HG03469 (cell line): Measurements from ENCODE around the gene CCDC13.
"Not testable (repeated sequence)": the region's sequence is repeated elsewhere in the genome, so short reads cannot be mapped to it uniquely, and the experiment has no call there.

ENCODE experiments used
- ATAC-seq: cut with Tn5 transposase; IDR thresholded peaks from one replicate; pipeline ENCODE4 v1.9.1; 2021; ENCODE audit warnings: mild to moderate bottlenecking, moderate library complexity, moderate number of reproducible peaks; ENCODE audit not compliant: unreplicated experiment

CCDC13 gene, protein sequence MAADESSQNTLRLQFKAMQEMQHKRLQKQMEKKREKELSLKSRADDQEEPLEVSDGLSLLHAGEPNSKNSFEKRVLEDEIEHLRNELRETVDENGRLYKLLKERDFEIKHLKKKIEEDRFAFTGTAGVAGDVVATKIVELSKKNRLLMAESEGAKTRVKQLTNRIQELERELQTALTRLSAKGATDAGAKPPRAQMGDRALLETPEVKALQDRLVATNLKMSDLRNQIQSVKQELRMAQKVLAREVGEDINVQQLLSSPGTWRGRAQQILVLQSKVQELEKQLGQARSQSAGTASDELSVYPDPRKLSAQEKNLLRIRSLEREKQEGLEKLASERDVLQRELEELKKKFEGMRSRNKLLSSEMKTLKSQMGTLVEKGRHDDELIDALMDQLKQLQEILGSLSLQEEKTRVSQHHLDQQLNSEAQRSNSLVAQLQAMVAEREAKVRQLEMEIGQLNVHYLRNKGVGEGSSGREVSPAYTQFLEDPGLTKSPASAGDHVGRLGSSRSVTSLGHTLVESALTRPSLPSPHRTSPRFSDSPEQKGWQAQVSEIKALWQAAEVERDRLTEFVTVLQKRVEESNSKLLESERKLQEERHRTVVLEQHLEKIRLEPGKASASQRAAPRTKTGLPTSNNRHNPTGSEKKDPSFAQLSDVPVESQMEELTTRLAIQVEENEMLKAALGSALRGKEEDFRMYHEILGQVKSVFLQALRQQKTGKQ

GRCh38 chr3:42772670-42773408 lies at the start of gene CCDC13:
Gene CCDC13, minus strand, starts transcription at chr3:42773253. Its CDS starts 14,908 bp downstream, at chr3:42758345.
- ATAC-seq: peak; percentile 94

DNA sequence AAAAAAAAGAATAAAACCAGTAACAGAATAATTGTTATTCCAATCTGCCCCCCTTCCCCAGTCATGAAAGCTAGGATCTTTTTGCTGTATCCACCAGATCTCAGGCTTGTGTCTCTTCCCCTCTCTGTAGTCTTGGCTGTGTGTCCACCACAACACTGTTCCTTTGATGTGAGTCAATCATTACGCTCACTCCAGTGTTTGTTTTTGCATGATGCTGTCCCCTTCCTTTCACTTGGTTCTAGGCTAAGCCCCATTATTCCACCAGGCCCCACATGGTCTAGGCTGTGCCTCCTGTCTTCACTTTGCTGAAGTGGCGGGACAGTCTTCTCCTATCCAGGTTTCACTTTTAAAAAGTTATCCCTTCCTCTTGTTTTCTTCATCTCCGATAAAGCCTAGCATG lies 49.8 kb upstream of the CCDC13 start:
- no peak for ATAC-seq

GRCh38 chr3:42820746-42821051 lies 47.6 kb upstream of the CCDC13 start:
- no peak for ATAC-seq

- no peak for ATAC-seq
Measured at GRCh38 chr3:42819351-42819965, 46.4 kb upstream of the CCDC13 start.

DNA sequence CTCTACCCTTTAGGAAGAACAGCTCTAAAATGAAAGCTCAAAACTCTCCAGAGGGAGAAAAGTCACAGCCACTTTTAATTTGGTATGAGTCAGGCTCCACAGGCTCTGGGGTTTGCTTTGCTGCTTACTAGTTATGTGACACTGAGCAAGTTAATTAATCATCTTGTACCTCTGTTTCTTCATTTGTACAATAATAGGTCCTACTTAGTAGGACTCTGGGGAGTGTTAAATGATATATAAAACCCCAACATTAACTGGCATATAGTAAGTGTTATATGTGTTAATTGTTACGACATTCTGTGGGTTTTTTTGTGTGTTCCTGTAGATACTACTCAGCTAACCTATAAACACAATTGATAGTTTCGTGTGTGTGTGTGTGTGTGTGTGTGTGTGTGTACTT lies 42.8 kb upstream of the CCDC13 start:
- ATAC-seq: no peak

DNA sequence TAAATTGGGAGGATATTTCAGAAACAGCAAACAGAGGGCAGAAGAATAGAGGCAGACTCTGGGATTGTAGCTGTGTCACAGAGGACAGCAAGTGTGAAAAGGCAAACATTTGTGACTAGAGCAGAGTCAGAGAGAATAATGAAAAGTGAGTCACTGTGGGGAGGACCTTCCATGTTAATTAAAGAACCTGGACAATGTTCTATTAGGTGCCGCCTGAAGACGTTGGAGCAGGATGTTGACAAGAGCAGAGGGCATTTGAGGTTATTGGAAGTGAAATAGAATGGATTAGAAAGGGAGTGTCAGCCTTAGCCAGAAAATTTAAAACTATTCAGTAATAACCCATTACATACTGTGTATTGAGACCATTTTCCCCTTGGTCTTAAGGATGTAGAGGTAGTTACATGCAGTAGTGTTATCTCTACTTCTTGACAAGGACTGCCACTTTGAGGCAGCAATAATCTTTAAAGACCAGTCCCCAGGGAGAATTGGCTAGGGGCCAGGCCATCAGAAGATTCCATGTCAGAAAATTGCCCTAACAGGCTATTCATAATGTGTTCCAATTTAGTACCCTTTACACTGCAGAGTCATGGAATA lies 42.0 kb upstream of the CCDC13 start:
- ATAC-seq: no peak

DNA sequence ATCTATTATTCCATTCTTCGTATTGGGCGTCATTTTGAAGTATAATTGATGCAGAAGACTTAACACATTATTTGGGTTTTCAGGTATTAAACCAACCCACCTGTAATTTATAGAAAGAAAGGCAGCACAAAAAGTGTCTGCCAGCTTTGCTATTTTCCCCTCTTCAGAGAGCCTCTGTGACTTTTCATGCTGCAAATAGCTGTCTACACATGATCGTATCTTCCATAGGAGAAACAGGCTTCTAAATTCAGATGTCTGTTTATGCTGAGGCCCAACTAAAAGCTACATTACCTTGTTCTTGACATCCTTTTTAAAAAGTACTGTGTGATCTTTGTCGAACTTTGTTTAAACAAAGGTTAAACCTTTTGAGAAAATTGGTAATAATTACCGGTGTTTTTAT lies 41.2 kb upstream of the CCDC13 start:
- no peak for ATAC-seq

GRCh38 chr3:42811118-42811883 lies 38.2 kb upstream of the CCDC13 start:
- not testable (repeated sequence) for ATAC-seq

DNA sequence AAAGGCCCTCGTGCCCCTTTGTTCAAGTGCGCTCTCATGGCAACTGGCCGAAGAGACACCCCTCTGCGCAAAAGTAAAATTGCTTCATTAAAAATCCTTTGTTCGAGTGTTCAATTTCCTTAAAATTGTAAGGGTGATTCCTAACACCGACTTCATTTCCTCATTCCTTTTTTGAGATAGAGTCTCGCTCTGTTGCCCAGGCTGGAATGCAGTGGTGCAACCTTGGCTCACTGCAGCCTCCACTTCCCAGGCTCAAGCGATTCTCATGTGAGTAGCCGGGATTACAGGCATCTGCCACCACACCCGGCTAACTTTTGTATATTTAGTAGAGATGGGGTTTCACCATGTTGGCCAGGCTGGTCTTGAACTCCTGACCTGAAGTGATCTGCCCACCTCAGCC lies 37.7 kb upstream of the CCDC13 start:
- not testable (repeated sequence) for ATAC-seq

DNA sequence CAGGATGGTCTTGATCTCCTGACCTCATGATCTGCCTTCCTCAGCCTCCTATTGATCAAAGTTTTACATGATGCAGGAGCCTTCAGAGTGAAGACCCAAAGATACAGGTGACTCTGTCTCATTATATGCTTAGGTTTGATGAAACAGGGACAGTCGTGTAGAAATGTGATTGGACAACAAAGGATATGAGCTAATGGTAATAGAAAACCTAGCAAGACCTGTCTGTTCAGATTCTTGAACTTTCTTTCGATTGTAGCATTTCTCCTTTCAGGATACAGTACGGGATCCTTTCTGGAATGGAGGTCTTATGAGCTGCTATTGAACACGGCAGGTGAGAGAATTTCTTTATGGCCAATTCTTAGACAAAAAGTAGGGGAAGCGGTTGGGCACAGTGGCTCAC lies 36.1 kb upstream of the CCDC13 start, which contains the start of gene ACKR2:
Gene ACKR2 (plus strand): TSS at position 244 of the 400 bp plus-strand sequence. CDS start 55,058 bp downstream, outside the sequence.
- no peak for ATAC-seq

GRCh38 chr3:42807929-42808328 lies 34.9 kb upstream of the CCDC13 start:
- ATAC-seq: no peak

DNA sequence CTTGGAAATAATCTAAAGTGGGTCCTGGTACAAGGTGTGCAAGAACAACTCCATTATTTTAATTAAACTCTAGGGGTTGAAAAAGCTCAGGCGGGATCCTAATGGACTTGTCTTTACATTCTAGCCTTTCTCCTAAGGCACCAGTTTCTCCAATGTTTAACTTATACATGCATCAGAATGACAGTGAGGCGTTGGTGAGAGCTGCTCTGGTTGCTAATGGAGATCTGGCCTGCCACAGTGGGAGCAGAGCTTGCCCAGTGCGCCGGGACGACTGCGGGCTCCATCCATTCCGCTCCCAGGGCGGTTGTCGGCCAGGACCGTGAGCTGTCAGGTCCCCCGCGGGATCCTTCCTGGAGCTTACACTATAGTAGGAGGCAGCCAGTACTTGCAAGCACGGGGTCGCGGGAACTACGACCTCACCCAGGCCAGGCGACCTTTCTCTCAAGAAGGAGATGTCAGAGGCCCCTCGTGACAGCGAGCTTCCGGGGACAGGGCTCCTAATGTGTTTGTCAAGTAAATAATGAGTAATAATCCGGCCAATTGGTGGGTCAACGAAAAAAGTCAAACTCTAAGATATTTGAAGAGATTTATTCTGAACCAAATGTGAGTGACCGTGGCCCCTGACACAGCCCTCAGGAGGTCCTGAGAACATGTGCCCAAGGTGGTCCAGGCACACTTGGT lies 32.2 kb upstream of the CCDC13 start:
- no peak for ATAC-seq

DNA sequence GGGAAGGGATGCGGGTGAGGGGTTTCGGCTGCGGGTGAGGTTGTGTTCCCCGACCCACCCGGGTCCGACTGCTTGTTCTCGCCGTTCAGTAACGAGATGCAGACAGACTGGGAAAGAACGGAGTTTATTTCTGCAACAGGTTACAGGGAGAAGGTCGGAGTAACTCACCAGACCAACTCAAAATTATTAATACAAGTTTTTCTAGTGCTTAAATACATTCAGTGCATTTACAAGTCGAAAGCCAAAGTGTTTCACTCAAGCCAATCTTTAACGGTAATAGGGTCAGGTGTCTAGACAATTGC lies 31.7 kb upstream of the CCDC13 start:
- no peak for ATAC-seq

DNA sequence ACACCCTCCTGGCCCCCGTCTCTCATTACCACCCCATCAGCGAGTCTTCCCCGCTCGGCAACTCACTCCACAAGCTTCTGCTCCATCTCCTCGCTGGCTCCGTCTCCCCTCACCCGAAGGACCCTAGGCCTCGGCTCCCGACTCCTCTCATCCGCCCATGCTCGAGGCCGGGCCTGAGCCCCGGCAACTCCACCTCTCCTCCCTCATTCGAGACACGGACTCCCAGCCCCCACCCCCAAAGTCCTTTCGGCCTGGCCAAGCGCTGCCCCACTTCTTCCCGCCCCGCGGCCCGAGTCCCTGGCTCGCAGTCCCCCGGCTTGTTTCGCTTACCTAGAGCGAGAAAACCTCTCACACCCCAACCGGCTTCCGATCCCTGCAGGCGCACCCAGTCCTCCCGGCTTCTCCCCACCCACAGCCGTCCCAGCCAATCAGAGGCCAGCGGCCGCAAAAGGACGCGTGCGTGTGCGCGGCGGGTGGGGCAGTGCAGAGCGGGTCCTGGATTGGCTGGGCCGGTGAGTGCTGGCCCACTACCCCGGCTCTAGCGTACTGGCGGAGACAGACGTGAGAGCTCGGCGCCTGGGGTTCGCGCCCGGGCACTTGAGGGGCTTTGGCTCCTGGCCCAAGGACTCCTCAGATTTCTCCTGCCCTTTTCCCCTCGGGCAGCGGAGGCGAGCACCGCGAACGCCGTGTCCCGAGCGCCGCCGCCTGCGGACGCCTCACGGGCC lies 31.2 kb upstream of the CCDC13 start, which contains the start of gene HIGD1A:
Gene HIGD1A (minus strand): TSS at position 385 of the 725 bp plus-strand sequence. CDS start 10,237 bp downstream, outside the sequence.
- peak; percentile 92 for ATAC-seq

DNA sequence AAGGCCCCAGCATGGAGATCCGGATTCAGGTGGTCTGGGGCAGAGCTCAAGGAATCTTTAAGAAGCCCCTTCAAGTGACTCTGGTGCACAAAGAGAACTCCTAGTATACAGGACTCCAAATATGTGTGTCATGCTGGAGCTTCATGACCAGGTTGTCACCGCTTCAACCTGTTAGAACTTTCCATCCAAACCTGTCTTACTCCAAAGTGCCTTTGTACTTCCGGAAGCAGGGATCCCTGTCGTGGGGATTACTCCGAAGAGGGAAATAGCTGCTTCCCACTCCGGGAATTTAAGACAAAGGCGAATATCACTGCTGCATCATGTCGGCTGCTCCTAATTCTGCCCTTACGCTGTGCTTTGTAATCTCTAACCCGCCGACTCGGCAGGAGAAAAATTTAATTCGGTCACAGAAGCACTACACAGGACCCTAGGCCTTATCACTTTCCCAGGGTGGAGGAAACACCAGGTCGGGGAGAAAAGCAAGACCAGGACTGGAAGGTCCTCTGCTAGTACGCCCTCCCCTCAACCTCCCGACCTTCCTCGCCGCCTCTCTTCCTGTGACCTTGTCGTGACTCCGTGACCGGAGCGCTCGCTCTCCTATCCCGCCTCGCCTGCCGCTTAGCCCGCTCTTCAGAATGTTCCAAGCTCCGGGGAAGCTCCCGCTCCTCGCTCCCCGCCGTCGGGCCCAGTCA lies 30.5 kb upstream of the CCDC13 start:
- ATAC-seq: peak; percentile 1

- no peak for ATAC-seq
Measured at GRCh38 chr3:42802876-42803413, 29.9 kb upstream of the CCDC13 start.

GRCh38 chr3:42801784-42802183 lies 28.7 kb upstream of the CCDC13 start:
- ATAC-seq: no peak

DNA sequence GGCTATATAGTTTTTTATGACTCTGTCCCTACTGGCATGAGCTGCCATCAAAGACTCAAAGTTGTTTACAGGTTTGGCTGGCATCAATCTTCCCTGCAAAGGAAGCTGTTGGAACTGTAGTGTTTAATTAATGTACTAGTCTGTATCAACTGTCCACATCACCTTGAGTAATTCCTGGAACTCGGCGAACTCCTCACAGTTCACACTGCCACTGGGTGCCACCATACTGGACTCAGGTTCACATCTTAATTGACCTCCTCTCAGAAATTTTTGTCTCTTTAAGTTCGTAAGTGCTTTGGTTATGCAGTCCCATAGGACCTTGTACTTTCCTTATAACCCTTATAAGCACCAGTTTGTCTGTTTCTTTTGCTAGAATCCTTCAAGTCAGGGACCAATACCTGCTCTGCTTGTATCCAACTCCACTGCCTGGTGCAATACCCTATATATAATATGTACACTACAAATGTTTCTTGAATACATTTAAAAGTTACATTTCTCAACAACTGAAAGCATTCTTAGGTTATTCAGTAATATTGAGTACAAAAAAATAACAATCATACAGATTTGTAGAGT lies 28.1 kb upstream of the CCDC13 start:
- no peak for ATAC-seq
